Coronary artery (tissue), 2 donors: ENCODE data around the gene TTC3.
A peak's percentile ranks its signal among the peaks of the same experiment; 100 is the strongest.
"Not testable (repeated sequence)": the region's sequence is repeated elsewhere in the genome, so short reads cannot be mapped to it uniquely, and the experiment has no call there.

Source experiments
- DNase-seq: peaks from one replicate; pipeline ENCODE4 v3.0.0-alpha.2; 2017; ENCODE audit warnings: low spot score
- H3K27ac ChIP-seq, 2 donors: fragments of 200-600 bp; sonication (generic); one replicate each; pipeline ENCODE4 v1.5.1; 2016 to 2019
- H3K4me3 ChIP-seq: fragments of 200-600 bp; sonication (generic); 2 replicates; pipeline ENCODE4 v1.5.1; 2016; ENCODE audit warnings: mild to moderate bottlenecking, moderate library complexity
- TF ChIP-seq, protein P1 (sequence below): fragments of 200-600 bp; sonication (generic); IDR thresholded peaks from one replicate; pipeline ENCODE4 v1.5.1; 2019; ENCODE audit warnings: antibody characterized with exemption

TTC3 gene

DNA sequence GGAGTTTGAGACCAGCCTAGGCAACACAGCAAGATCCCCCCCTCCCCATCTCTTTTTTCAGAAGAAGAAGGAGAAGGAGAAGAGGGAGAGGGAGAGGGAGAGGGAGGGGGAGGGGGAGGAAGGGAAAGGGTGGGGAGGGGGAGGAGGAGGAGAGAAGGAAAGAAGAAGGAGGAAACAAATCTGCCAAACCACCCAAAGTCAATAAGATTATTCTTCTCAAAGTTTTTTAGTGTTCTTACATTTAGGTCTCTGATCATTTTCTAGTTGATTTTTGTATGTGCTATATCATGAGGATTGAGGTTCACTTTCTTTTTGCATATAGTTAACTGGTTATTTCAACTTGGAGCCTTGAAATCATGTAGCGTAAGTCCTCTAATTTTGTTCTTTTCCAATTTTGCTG, 137.7 kb downstream of the TTC3 start:
- H3K27ac ChIP-seq = no peak overlapping the region
- TF ChIP-seq, protein P1, sequence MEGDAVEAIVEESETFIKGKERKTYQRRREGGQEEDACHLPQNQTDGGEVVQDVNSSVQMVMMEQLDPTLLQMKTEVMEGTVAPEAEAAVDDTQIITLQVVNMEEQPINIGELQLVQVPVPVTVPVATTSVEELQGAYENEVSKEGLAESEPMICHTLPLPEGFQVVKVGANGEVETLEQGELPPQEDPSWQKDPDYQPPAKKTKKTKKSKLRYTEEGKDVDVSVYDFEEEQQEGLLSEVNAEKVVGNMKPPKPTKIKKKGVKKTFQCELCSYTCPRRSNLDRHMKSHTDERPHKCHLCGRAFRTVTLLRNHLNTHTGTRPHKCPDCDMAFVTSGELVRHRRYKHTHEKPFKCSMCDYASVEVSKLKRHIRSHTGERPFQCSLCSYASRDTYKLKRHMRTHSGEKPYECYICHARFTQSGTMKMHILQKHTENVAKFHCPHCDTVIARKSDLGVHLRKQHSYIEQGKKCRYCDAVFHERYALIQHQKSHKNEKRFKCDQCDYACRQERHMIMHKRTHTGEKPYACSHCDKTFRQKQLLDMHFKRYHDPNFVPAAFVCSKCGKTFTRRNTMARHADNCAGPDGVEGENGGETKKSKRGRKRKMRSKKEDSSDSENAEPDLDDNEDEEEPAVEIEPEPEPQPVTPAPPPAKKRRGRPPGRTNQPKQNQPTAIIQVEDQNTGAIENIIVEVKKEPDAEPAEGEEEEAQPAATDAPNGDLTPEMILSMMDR = no peak
- no peak for DNase-seq
- no peak overlapping the region for H3K4me3 ChIP-seq

- TF ChIP-seq, protein P1 = no peak
- no peak overlapping the region for H3K4me3 ChIP-seq
- no peak for DNase-seq
- no peak overlapping the region for H3K27ac ChIP-seq
Observed at GRCh38 chr21:37214952-37215351, 141.9 kb downstream of the TTC3 start.

- TF ChIP-seq, protein P1 = no peak
Observed at GRCh38 chr21:37219761-37220432, 146.8 kb downstream of the TTC3 start.

DNA sequence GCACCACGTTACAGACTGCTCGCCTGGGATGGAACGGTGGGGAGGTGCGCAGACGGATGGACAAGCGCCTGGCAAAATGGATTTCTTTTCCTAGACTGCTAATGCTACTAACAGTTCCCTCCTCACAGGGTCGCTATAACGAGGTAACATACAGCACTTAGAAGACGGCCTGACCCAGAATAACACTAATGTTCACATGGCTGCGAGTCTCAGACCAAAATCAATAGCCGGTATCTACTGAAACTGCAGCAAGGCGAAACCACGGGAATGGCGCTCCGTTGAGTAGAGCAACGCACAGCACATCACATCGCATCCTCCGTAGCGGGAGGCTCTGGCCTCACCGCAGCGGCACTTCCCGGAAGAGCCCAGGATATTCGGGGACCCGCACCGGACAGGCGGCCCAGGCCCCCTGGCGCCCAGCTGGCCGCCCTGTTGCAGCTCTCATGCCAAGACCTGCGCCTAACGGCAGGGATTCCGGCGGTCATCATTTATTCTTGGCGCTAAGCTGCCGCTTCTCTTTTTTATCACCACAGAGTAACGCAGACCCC, 147.5 kb downstream of the TTC3 start:
- TF ChIP-seq, protein P1 = no peak
- peak overlapping the region; percentile 71 to 81 for H3K27ac ChIP-seq
- peak; percentile 76 for DNase-seq
- peak overlapping the region; percentile 76 for H3K4me3 ChIP-seq

More at GRCh38 chr21:37219761-37220432, 146.8 kb downstream of the TTC3 start:
- DNase-seq = no peak
- peak overlapping the region; percentile 76 for H3K4me3 ChIP-seq
- H3K27ac ChIP-seq = peak overlapping the region in 1 of 2 donors; percentile 81

DNA sequence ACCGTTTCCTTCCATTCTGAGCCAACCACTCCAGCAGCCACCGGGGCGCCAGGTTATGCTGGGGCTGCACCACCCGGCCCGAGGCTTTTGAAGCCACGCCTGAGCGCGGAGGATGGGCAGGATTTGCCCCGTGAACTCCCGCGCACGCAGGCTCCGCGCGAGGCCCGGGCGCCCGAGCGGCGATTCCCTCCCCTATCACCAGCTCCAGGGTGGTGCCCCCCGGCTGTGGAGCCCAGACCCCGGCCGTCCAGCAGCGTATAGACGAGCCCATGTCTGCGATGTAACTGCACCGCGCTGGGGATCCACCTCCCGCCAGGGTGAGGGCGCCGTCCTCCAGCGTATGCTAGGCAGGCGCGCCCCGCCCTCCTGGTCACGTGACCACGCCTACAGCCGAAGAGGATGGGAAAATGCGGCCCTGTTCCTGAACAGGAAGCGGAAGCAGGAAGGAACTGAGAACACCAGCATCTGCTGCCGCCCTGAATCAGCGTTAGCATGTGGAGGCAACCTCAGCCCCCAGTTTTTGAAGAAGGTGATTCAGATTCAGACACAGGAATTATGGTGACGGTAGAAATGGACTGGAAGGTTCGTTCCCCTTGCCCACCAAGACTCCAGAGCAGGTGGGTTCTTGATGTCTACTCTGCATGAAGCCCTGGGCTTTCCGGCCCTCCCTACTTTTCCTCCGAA, 148.1 kb downstream of the TTC3 start:
- peak overlapping the region; percentile 76 for H3K4me3 ChIP-seq
- TF ChIP-seq, protein P1 = no peak
- peak overlapping the region; percentile 71 to 81 for H3K27ac ChIP-seq
- DNase-seq = peak; percentile 92

DNA sequence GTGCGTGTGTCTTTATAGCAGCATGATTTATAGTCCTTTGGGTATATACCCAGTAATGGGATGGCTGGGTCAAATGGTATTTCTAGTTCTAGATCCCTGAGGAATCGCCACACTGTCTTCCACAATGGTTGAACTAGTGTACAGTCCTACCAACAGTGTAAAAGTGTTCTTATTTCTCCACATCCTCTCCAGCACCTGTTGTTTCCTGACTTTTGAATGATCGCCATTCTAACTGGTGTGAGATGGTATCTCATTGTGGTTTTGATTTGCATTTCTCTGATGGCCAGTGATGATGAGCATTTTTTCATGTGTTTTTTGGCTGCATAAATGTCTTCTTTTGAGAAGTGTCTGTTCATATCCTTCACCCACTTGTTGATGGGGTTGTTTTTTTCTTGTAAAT, 149.2 kb downstream of the TTC3 start:
- H3K4me3 ChIP-seq, DNase-seq, H3K27ac ChIP-seq: not testable (repeated sequence)

- no peak overlapping the region for H3K27ac ChIP-seq
- no peak for DNase-seq
- TF ChIP-seq, protein P1 = no peak
- no peak overlapping the region for H3K4me3 ChIP-seq
Observed at GRCh38 chr21:37223804-37224345, 150.8 kb downstream of the TTC3 start.
